ENCODE results near the gene TAS2R39.

The TAS2R39 gene

GRCh38 chr7:143183024-143183423, at the start of gene TAS2R39:
TSS of gene TAS2R39 (plus strand) at chr7:143183419. CDS start at chr7:143183419, 0 bp downstream.
- TF ChIP-seq GATA2 (IDR thresholded peaks at IDR 0.05; ENCODE audit: low read depth, low read length) (no peak), GATA3 (IDR thresholded peaks at IDR 0.05; ENCODE audit: low read depth, low read length) (no peak)

GRCh38 chr7:143147070-143147469, 36.1 kb upstream of the TAS2R39 start:
- TF ChIP-seq GATA3 (IDR thresholded peaks at IDR 0.05; ENCODE audit: low read depth, low read length) (no peak), GATA2 (IDR thresholded peaks at IDR 0.05; ENCODE audit: low read depth, low read length) (no peak)

DNA sequence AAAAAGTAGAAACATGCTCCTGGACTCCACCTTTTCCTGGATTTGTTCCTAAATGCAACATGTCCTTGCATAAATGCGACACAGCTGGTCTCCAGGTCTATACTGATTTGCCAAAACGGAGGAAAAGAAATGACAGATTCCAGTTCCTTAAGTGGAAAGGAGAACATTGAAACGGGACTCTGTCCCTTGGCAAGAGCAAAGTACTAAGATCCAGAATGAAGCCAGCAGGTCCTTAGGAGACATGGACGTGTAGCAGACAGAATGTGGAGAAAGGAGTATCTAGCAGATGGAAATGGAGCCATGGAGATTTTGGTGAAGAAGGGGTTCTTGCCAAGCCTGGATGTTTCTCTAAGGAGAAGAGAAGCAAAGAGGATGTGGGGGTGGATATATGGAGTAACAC, 35.2 kb upstream of the TAS2R39 start:
- TF ChIP-seq GATA3 (IDR thresholded peaks at IDR 0.05; ENCODE audit: low read depth, low read length), result no peak
- TF ChIP-seq GATA2 (IDR thresholded peaks at IDR 0.05; ENCODE audit: low read depth, low read length), result no peak

- no peak for TF ChIP-seq GATA2 (IDR thresholded peaks at IDR 0.05; ENCODE audit: low read depth, low read length)
- TF ChIP-seq GATA3 (IDR thresholded peaks at IDR 0.05; ENCODE audit: low read depth, low read length), result no peak
These were observed 34.6 kb upstream of the TAS2R39 start for GRCh38 chr7:143148651-143149050.

- TF ChIP-seq GATA3 (IDR thresholded peaks at IDR 0.05; ENCODE audit: low read depth, low read length) (no peak), GATA2 (IDR thresholded peaks at IDR 0.05; ENCODE audit: low read depth, low read length) (no peak)
These were observed 11.5 kb upstream of the TAS2R39 start for GRCh38 chr7:143171697-143172096.

DNA sequence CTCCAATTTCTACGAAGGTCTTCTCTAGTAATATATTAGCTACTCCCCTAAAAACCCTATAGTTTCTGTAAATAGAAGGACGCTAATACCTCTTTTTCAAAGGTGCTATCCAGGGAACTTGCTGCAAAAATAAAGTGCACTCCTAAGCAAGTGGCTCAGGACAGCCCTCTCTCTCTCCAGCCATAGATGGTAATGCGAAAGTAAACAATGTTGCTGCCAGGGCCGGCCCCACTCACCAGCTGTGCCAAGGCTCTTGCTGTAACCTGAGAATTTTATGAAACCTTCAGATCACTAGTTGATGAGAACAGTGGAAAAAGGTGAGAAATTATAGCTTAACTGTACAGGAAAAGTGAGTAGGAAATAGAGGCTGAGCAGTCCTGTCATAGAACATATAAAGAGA, 10.9 kb upstream of the TAS2R39 start:
- TF ChIP-seq GATA2 (IDR thresholded peaks at IDR 0.05; ENCODE audit: low read depth, low read length) (no peak), GATA3 (IDR thresholded peaks at IDR 0.05; ENCODE audit: low read depth, low read length) (no peak)

DNA sequence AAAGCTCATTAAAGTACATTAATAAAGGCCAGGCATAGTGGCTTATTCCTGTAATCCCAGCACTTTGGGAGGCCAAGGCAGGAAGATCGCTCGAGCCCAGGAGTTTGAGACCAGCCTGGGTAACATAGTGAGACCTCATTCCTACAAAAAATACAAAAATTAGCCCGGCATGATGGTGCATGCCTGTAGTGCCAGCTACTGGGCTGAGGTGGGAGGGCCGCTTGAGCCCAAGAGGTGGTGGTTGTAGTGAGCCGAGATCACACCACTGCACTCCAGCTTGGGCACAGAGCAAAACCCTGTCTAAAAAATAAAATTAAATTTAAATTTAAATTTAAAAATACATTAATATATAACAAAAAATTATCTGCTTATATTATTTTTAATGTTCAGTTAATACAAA, 7.1 kb upstream of the TAS2R39 start:
- no peak for TF ChIP-seq GATA3 (IDR thresholded peaks at IDR 0.05; ENCODE audit: low read depth, low read length)
- no peak for TF ChIP-seq GATA2 (IDR thresholded peaks at IDR 0.05; ENCODE audit: low read depth, low read length)

DNA sequence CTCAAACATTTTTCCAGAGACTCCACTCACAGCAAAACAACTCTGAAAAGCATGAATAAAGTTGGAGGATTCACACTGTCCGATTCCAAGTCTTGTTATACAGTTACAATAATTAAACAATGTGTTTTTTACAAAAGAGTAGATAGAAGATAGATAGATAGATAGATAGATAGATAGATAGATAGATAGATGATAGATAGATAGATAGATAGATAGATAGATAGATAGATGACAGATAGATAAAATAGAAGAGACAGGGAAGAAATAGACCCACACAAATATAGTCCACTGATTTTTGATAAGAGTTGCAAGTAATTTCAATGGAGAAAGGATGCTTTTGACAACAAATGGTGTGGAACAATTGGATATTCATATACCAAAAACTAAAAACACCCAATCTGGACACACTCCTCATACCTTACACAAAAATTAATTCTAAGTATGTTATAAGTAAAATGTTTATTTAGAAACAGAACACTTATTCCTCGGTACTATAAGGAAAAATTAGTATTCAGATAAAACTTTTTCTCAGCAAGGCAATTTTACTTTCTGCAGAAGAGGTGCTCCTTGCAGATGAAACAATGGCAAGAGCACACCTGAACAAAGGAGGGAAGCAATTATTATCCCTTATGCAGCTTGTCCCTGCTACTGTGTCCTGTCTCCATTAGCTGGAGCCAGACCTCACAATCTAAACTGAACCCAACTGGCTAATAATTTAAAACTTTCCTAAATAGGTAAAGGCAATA, 5.7 kb upstream of the TAS2R39 start:
- no peak for TF ChIP-seq GATA2 (IDR thresholded peaks at IDR 0.05; ENCODE audit: low read depth, low read length)
- no peak for TF ChIP-seq GATA3 (IDR thresholded peaks at IDR 0.05; ENCODE audit: low read depth, low read length)

DNA sequence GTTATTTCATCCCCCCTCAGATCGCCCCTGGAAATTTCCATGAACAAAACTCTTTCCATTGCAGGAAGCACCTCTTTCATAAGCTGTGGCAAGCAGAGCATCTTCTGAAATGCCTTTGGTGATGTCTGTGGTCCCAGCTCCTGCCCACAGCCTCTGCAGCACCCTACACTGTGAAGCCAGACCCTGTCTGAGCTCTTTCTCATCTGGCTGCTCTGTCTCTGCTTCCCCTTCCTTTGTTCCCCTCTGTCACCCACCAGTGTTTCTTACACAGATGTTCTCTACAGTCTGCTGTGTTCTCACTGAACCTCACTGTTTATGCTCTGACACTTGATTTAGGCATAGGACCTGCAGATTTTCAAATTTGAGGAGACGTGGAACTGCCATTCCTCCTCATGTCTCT, 1.9 kb upstream of the TAS2R39 start:
- no peak for TF ChIP-seq GATA2 (IDR thresholded peaks at IDR 0.05; ENCODE audit: low read depth, low read length)
- no peak for TF ChIP-seq GATA3 (IDR thresholded peaks at IDR 0.05; ENCODE audit: low read depth, low read length)

GRCh38 chr7:143185551-143185950, 2.3 kb downstream of the TAS2R39 start:
- TF ChIP-seq GATA3 (IDR thresholded peaks at IDR 0.05; ENCODE audit: low read depth, low read length), result no peak
- no peak for TF ChIP-seq GATA2 (IDR thresholded peaks at IDR 0.05; ENCODE audit: low read depth, low read length)

DNA sequence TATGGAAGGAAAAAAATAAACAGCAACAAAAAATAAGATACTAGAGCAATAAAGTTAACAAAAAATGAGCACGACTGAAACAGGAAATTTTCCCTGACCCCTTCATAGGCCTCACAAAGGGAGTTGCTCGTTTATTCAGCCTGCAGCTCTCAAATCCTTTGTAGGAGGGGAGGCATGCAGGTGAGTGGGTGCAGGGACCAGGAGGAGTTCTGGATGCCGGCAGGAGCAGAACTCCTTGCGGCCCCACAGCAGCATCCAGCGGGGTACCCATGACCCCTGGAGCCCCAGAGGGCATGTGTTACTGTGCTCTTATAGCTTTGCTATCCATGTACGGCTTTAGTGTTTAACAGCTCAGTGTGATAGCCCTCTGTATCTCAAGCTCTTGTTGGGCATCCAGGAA, 5.8 kb downstream of the TAS2R39 start:
- no peak for TF ChIP-seq GATA2 (IDR thresholded peaks at IDR 0.05; ENCODE audit: low read depth, low read length)
- TF ChIP-seq GATA3 (IDR thresholded peaks at IDR 0.05; ENCODE audit: low read depth, low read length), result no peak

DNA sequence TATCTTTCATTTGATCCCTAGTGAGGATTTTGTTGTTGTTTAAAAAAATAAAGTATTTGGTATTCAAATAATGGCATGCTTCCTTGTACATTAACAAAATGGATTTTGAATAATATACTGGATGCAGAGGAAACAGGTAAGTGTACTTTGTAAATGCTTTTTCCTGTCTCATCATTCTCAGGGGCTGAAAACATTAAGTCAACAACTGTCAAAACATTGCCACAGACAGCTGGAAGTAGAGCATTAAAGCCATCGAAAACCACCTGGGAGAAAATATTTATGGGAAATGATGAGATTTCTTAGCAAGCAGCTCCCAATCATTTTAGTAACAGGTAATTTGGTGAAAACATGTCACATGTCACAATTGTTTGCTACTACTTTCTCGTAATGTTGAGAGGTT, 10.7 kb downstream of the TAS2R39 start:
- TF ChIP-seq GATA3 (IDR thresholded peaks at IDR 0.05; ENCODE audit: low read depth, low read length), result no peak
- no peak for TF ChIP-seq GATA2 (IDR thresholded peaks at IDR 0.05; ENCODE audit: low read depth, low read length)

DNA sequence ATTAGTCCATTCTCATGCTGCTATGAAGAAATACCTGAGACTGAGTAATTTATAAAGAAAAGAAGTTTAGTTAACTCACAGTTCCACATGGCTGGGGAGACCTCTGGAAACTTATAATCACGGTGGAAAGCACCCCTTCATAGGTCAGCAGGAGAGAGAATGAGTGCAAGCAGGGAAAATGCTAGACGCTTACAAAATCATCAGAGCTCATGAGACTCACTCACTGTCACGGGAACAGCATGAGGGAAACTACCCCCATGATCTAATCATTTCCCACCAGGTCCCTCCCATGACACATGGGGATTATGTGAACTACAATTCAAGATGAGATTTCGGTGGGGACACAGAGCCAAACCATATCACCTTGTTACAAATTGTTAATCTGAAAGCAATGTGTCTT, 15.8 kb downstream of the TAS2R39 start:
- TF ChIP-seq GATA3 (IDR thresholded peaks at IDR 0.05; ENCODE audit: low read depth, low read length), result no peak

GRCh38 chr7:143202161-143202560, 18.9 kb downstream of the TAS2R39 start:
- TF ChIP-seq GATA2 (IDR thresholded peaks at IDR 0.05; ENCODE audit: low read depth, low read length) (no peak), GATA3 (IDR thresholded peaks at IDR 0.05; ENCODE audit: low read depth, low read length) (no peak)

DNA sequence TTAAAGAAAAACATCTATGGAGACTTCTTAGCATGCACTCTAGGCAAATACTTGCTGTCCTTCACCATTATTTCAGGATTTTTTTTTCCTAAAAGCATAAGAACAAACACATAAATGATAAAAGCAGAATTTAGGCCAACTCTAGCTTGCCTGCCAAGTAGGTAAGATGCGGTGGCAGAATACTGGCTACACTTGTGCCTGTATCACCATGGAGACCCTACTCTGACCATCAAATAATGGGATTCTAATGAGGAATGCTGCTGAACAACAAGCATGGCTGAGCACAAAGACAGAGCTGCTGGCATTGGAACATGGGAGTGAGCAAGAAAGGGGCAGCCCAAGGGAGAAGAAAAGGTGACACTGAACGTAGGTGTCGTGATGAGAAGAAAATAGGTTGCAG, 20.2 kb downstream of the TAS2R39 start:
- TF ChIP-seq GATA3 (IDR thresholded peaks at IDR 0.05; ENCODE audit: low read depth, low read length) (no peak), GATA2 (IDR thresholded peaks at IDR 0.05; ENCODE audit: low read depth, low read length) (no peak)

Data from SH-SY5Y (cell line).